Medulla oblongata (tissue), 1 donor: ENCODE measurements around the gene PLK4.
"Not testable (repeated sequence)": the region's sequence is repeated elsewhere in the genome, so short reads cannot be mapped to it uniquely, and the experiment has no call there.

Experiments
- DNase-seq: peaks from one replicate; pipeline ENCODE4 v3.0.0-alpha.2; 2015; ENCODE audit errors: extremely low spot score

PLK4 gene

GRCh38 chr4:127905029-127905428 lies 24.3 kb downstream of the PLK4 start:
- no peak for DNase-seq

GRCh38 chr4:127916512-127916911 lies 35.8 kb downstream of the PLK4 start:
- no peak for DNase-seq

GRCh38 chr4:127917151-127917550 lies 36.5 kb downstream of the PLK4 start:
- no peak for DNase-seq

GRCh38 chr4:127920521-127920920 lies 39.8 kb downstream of the PLK4 start:
- no peak for DNase-seq

- no peak for DNase-seq
Measured at GRCh38 chr4:127922226-127922625, 41.5 kb downstream of the PLK4 start.

- DNase-seq: not testable (repeated sequence)
Measured at GRCh38 chr4:127925720-127926119, 45.0 kb downstream of the PLK4 start.

GRCh38 chr4:127930175-127930574 lies 49.5 kb downstream of the PLK4 start:
- no peak for DNase-seq

GRCh38 chr4:127931836-127932235 lies 51.1 kb downstream of the PLK4 start:
- DNase-seq: not testable (repeated sequence)

GRCh38 chr4:127936974-127937373 lies 56.3 kb downstream of the PLK4 start:
- DNase-seq: no peak
